NCI-H345 (cell line): Measurements from ENCODE around the gene LMAN2L.

Experiments
- DNase-seq: peaks from one replicate; lab custom pipeline; 2025; lab: John Stamatoyannopoulos, UW

The LMAN2L gene

DNA sequence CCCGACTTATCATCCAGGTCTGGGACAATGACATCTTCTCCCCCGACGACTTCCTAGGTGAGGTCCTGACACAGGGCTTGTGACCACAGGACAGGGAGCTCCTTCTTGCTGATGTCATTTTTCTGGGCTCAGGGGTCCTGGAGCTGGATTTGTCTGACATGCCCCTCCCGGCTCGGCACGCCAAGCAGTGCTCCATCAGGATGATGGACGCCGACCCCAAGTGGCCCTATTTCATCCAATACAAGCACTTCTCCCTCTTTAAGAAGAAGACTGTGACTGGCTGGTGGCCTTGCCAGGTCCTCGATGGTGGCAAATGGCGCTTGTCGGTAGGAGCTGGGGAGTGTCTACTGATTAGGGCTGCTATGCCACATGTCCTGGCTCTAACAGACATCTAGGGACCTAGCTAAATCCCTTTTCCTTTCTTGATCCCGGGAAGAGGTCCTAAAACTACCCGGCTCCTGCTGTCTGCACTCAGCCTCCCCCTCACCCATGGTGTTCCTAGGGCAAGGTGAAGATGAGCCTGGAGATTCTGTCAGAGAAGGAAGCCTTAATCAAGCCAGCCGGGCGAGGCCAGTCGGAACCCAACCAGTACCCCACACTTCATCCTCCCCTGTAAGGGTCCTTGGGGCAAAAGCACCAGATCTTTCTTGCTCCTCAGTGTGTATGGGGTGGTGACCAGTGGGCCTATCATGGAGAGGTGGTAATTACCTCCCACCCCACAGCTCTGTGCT, 36.7 kb downstream of the LMAN2L start:
- DNase-seq, result no peak

DNA sequence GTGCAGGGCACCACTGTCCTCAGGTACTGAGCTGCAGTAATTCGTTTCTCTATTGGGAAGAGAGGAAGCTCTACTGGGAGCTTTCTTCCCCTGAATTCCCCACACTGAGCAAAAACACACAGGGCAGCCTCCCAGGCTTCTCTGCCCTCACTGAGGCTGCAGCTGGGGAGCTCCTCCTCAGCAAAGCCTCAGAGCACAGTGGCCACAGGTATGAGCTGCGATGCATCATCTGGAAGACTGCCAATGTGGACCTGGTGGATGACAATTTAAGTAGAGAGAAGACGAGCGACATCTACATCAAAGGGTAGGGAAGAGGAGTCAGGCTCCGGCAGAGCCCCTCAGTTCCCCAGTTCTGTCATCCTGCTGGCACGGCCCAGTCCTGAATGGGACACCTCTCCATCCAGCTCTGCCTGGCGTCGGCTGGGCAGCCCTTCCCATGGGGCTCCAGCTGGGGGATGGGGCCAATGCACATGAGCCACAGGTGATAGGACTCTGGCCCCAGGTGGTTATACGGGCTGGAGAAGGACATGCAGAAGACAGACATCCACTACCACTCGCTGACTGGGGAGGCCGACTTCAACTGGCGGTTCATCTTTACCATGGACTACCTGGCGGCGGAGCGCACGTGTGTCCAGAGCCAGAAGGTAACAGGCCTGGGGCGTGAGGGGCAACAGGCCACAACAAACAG, 37.6 kb downstream of the LMAN2L start:
- no peak for DNase-seq

DNA sequence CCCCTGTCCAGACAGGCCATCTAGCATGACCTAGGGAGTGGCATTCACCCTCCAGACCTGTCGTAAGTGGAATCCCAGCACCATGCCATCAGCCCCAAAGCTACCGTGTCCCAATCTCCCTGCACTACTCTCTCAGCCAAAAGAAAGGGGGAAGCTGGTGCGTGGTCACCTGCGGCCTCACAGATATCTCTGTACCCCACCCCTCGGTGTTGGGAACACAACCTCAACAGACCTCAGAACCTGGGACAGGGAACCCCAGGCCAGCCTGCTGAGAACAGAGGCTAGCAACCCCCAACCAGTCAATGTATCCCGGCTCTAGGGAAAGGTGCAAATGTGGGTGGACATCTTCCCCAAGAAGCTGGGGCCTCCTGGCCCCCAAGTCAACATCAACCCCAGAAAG, 38.2 kb downstream of the LMAN2L start:
- no peak for DNase-seq

DNA sequence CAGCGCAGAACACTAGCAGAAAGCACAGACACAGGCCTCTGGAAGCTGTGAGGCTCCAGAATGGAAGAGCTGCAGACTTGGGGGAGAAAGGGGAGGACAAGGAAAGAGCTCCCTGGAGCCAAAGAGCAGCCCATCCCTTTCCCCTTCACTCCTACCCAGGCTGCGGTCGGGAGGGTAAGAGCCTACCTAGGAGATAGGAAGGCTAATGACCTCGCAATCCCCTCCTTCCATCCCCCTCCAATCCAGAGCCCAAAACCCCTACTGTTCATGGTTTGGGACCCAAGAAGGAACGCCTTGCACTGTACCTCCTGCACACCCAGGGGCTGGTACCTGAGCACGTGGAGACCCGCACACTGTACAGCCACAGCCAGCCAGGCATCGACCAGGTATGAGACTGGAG, 39.8 kb downstream of the LMAN2L start:
- DNase-seq, result no peak

DNA sequence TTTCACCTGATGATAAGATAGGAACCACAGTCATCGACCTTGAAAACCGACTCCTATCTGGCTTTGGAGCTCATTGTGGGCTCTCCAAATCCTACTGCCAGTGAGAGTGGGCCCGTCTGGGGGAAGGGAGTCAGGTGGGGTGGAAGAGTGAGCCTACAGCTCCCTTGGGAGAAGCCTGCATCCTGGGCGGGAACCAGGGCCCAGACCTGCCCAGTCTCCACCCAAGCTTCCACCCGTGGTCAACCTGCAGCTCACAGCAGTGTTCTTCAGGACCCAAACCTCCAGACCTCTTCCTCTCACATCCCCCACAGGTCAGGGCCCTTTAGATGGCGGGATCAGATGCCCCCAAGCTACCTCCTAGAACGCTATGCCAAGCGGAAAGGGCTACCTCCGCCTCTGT, 40.2 kb downstream of the LMAN2L start:
- DNase-seq, result no peak

DNA sequence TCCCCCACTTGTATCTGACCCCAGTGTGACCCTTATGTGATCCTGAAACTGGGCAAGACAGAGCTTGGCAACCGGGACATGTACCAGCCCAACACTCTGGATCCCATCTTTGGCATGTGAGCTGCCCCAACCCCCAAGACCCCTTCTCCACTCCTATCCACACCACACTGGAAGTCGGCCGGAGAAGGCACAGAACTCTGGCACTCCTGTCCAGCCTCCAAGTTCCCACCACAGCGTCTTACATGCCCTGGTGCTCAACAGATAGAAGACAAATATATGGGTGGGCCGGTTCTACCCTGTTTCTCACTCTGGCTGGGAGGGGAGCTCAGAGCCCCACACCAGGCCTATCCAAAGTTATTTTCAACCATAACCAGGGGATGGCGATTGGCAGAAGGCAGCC, 40.8 kb downstream of the LMAN2L start:
- no peak for DNase-seq

DNA sequence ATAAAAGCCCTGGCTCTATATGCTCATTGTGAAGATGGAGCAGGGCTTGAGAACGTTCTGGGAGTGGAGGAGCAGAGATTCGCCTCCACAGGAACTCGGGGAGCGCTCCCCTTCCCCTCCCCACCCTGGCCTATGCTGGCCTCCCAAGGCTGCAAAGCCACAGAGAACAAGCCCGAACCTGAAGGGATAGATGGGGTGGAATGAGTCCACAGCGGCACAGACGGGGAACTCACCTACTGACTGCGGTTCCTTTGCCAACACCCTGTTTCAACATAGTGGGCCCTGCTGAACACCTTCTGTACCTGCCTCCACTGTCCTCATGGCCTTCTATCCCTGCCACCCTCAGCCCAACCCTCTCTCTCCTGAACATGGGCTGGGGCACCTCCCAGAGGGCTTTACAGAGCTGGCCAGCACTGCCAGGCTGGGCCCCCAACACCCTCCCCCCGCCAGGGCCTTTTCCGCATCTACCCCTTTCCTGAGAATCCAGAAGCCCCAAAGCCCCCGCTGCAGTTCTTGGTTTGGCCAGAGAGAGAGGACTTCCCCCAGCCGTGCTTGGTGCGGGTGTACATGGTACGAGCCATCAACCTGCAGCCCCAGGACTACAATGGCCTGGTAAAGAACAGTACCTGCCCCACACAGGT, 41.5 kb downstream of the LMAN2L start:
- no peak for DNase-seq

DNA sequence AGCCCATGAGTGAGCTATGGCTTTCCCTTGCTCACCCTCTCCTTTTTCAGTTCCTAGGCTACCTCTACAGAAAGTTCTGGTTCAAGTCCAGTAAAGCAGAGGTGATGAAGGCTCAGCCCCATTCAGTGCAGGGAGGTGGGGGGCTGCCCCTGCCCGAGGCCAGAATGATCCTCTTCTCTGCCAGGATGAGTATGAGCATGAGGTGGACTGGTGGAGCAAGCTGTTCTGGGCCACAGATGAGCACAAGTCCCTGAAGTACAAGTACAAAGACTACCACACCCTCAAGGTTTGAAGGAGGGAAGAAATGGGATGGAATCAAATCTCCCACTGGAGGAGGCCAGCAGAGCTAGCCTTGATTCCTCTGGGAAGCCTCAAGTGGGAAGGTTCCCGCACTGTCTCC, 42.4 kb downstream of the LMAN2L start:
- no peak for DNase-seq

DNA sequence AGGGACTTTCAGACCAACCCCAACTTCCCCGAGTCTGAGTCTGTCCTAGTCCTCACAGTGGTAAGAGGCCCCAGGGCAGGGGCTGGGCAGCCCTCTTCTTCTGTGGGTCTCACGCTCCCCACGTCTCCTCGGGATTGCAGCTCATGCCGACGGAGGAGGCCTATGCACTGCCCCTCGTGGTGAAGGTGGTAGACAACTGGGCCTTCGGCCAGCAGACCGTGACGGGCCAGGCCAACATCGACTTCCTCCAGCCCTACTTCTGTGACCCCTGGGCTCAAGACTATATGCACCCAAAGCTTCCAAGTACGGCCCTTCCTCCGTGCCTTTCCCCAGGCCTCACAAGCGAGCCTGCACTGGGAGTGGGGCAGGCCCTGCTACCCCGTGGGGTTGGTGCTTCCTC, 44.3 kb downstream of the LMAN2L start:
- no peak for DNase-seq

DNA sequence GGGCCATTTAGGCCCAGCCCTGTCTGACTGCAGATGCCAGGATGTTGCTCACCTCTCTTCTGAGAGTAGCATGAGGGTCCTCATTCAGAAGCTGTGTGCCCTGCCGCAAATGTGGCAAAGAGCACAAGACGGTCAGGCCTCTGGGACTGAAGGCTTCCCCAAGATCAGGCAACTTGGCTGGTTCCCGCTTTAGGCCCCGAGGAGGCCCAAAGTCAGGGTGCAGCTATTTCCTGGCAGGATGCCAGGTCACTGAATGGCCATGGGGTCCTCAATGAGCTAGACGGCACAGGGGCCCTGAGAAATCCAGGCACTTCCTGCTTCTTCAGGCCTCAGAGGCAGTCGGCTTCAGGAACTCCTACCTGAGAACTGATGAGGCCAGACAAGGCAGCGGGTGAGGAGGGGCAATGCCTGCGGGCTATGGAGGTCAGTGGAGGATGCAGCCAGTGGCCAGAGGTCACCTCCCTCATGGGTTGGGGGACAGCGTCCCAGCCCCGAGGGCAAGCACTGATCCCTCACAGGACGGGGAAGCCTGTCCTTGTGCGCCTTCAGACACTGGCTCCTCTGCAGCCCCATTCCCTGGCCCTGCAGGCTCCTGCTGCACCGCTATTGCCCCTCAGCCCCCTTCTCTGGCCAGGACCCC, 44.9 kb downstream of the LMAN2L start:
- DNase-seq, result no peak

DNA sequence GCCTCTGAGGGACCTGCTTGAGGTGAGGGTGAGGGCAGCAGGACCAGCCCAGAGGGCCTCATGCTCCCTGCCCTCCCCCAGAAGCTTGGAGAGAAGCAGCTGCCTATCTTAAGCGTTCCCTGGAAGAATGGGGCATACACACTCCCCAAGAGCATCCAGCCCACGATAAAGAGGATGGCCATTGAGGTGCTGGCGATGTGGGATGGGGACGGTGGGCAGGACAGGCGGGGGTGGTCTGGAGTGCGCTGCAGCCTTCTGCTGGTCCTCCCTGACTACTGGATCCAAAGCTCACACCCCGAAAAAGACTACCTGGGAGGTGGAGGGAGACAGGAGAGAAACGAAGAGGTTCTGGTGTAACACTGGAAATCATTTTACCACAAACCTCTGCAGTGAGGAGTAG, 45.6 kb downstream of the LMAN2L start:
- DNase-seq, result no peak

DNA sequence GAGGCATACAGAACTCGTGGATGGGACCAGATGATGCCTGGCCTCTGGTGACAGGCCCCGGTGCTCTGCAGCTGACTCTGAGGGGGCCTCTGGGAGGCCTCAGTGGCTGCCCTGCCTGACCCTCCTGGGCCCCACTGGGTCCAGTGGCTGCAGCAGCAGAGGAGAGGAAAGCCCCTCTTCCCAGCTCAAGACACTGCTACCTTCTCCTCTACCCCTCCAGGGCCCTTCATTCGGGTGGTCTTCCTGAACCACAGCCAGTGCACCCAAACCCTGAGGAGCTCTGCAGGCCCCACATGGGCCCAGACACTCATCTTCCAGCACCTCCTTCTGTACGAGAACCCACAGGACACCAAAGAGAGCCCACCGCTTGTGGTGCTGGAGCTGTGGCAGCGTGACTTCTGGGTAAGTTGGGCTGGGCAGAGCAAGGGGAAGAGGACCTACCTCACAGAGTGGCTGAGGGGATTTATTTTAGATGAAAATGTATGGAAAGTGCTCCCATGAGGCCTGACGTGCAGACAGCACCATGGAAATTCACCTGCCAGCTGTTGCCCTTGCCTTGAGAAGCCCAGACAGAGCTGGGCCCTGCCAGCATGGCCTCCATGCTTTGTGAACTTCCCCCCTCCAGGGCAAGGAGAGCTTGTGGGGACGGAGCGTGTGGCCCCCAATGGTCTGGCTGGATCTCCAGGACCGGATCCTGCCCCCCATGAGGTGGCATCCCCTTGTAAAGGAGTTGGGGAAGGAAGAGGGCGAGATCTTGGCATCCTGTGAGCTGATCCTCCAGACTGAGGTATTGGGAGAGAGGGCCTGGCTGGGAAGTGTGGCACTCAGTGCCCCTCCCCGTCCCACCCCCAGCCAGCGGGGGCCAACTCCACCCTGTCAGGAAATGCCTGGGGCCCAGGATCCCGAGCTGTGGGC, 46.3 kb downstream of the LMAN2L start:
- DNase-seq, result no peak

DNA sequence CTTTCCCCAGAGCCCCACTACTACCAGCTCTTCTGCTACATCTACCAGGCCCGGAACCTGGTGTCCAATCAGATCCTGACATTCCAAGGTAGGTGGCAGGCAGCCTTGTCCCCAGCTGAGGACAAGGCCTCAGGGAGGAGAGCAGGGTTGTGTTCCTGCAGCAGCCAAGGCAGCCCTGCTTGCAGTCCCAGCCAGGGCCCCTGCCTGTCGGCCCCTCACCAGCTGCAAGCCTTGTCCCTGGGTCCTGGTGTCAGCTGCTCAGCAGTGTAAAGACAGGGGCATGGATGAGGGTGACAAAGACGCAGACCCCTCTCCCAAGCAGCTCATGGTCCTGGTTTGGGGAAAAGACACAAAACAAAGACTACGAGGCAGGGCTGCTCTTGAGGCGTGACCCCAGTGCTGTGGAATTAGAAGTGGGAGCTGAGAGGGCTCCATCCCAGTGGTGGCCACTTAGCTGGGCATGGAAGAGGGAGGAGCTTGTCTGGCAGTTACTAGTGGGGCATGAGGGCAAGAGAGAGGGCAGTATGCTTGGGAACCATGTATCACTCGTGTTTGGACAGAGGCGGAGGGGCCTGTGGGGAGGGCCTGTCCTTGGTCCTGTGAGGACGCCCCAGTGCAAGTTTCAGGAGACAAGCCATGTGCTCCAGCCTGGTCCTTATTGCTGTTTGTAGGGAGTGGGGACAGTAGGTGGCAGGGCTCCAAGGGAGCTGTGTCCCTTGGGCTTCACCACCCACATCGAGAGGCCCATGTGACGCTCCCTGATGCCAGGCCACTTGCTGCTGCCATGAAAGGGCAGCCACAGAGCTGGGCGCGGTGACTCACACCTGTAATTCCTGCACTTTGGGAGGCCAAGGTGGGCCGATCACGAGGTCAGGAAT, 47.5 kb downstream of the LMAN2L start:
- no peak for DNase-seq

DNA sequence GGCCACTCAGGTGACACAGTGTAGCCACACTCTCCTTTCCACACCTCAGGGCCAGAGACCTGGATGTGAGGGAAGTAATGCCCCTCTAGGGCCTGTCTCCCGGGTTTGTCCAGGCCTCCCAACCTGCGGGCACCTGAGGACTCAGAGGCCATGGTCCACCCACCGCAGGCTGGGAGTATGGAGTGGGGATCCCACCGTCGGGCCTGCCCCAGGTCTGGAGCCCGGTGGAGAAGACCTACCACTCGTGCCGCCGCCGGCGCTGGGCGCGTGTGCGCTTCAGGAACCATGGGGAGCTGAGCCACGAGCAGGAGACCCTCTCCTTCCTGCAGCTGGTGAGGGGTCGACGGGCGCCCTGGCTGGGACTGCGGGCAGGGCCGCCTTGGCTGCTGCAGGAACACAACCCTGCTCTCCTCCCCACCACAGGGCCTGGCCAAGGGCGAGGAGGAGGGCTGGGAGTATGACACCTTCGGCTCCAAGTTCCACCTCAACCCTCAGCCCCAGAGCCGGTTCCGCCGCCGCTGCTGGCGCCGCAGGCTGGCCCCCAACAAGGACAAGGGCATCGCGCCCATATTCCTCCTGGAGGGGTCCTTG, 48.7 kb downstream of the LMAN2L start:
- DNase-seq, result no peak

DNA sequence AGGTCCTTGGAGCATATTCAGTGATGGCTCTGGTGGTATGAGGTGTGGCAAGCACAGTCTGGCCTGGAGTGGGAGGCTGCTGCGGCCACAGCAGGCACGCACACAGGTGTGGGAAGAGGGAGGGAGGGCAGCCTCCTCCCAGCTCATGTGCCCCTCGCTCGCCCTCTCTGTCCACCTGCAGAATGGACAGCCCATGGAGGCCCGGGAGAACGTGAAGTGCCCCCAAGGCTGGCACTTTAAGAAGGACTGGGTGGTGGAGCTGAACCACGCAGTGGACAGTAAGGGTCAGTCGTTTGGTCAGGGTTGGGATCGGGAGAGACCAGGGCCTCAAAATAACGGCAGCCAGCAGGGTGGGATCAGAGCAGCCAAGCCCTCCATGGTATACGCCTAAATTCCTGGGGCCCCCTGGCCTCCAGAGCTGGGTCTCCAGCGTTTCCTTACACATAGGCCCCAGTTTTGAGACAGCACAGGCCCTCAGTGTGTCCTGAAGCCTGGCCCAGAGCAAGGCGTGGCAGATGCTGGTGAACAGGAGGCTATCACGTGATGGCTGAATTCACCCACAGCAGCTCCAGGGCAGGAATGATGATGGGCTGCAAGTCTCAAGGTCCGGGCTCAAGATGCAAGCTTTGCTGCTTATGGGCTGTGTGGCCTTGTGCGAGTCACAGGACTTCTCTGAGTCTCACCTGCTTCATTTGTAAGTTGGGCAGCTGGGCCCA, 49.4 kb downstream of the LMAN2L start:
- no peak for DNase-seq

DNA sequence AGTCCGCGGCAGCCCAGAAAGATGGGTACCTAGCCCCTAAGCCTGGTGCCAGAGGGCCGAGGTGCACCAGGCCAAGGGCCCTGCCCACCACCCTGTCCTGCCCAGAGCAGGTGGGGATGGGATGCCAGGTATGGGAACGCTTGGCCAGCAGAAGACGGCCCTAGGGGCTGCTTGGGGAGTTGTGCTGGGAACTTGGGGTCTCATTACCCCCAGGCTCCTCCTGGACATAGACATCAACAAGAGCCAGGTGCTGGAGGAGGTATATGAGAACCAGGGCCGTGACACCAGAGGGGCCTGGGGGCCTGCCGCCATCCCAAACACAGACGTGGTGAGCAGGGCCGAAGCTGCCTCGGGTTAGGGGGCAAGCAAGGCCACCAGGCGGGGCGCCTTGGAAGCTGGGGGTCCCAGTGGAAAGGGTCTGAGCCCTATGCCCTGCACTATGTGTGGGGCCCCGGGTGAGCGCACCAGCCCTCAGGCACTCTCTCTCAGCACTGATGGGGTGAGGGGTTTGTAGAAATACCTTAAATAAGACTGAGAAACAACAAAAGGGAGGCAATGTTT, 50.4 kb downstream of the LMAN2L start:
- DNase-seq, result no peak

DNA sequence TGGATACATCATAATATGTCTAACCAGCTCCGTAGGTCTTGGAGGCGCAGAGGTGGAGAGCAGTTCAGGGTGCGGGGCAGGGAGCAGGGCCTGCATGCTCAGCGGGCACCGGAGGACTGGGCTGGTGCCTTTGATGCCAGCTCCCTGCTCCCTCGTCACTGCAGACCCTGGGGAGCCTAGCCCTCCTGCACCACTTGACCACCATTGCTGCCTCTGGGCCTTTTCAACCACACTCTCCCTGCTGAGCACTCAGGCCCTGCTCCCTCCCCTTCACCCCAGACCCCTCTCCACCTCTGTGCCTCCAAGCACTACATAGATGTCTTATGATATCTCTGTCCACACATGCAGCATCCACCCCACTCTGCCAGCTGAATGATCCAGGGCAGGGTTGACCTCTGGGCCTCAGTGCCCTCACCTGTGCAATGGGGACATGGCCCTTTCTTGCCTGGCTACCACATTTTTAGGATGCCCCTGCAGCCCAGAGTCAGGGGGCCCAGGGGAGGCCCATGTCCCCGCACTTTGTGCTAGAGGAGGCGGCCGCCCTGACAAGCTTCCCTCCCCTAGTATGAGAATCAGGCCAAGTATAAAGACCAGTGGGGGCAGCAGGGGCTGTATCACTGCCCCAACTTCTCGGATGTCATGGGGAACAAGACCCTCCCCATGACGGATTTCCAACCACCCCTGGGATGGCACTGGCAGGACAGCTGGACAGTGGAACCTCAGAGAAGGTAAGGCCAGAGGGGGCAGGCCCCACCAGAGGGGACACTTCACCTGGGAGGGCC, 51.0 kb downstream of the LMAN2L start:
- no peak for DNase-seq
